Measurements from ENCODE around the gene NTNG1. TPM values are rescaled to one million over a fixed set of nuclear protein-coding genes. Genes with fewer than 3 reads are reported as not detected.

Gene NTNG1
- total RNA-seq, 1 donor from 2014 or later, result 0.79 TPM

GRCh38 chr1:107493111-107493716 is 352.4 kb downstream of the NTNG1 start:
- no peaks in the 10 kb centered on the region for H3K36me3 ChIP-seq
- no peak for DNase-seq (ENCODE audit: low spot score)
- Mint-ChIP-seq H3K36me3 (no peaks in the 10 kb centered on the region), H3K27ac (no peak overlapping the region), H3K4me1 (no peaks in the 10 kb centered on the region), H3K27me3 (ENCODE audit: insufficient read depth, low read depth) (peaks cover 8% of the 10 kb centered on the region), H3K4me3 (no peak overlapping the region), H3K9me3 (no peaks in the 10 kb centered on the region)
- H3K4me2 ChIP-seq, result no peak overlapping the region
- TF ChIP-seq EZH2phosphoT487 (IDR thresholded peaks at IDR 0.05) (no peak), CTCF (IDR thresholded peaks at IDR 0.05) (no peak), EZH2 (IDR thresholded peaks at IDR 0.05) (no peak)
- H3K27me3 ChIP-seq, result no peaks in the 10 kb centered on the region
- no peaks in the 10 kb centered on the region for H3K4me1 ChIP-seq
- no peaks in the 10 kb centered on the region for H4K20me1 ChIP-seq (ENCODE audit: low read depth)
- H3K4me3 ChIP-seq, result no peak overlapping the region
- H3F3A ChIP-seq (ENCODE audit: low read depth), result no peaks in the 10 kb centered on the region
- no peaks in the 10 kb centered on the region for H3K79me2 ChIP-seq (ENCODE audit: low read depth)
- H3K9me3 ChIP-seq (ENCODE audit: low read depth), result no peaks in the 10 kb centered on the region
- no peak overlapping the region for H3K27ac ChIP-seq
- no peak overlapping the region for H2AFZ ChIP-seq (replicated peaks)
- no peak overlapping the region for H3K9ac ChIP-seq

GRCh38 chr1:107494061-107494460 is 353.2 kb downstream of the NTNG1 start:
- H3K27me3 ChIP-seq, result no peaks in the 10 kb centered on the region
- H3K4me1 Mint-ChIP-seq, result no peaks in the 10 kb centered on the region
- H3K27ac Mint-ChIP-seq, result no peak overlapping the region

GRCh38 chr1:107496002-107496401 is 355.2 kb downstream of the NTNG1 start:
- TF ChIP-seq CTCF (IDR thresholded peaks at IDR 0.05) (no peak), EZH2 (IDR thresholded peaks at IDR 0.05) (no peak)
- Histone ChIP-seq H4K20me1 (ENCODE audit: low read depth) (no peaks in the 10 kb centered on the region), H3F3A (ENCODE audit: low read depth) (no peaks in the 10 kb centered on the region), H3K79me2 (ENCODE audit: low read depth) (no peaks in the 10 kb centered on the region), H3K27ac (no peak overlapping the region), H2AFZ (replicated peaks) (no peak overlapping the region), H3K9me3 (ENCODE audit: low read depth) (no peaks in the 10 kb centered on the region), H3K4me1 (no peaks in the 10 kb centered on the region), H3K9ac (no peak overlapping the region), H3K4me2 (no peak overlapping the region), H3K36me3 (no peaks in the 10 kb centered on the region), H3K4me3 (no peak overlapping the region), H3K27me3 (no peaks in the 10 kb centered on the region)
- Mint-ChIP-seq H3K36me3 (no peaks in the 10 kb centered on the region), H3K4me1 (no peaks in the 10 kb centered on the region), H3K27me3 (ENCODE audit: insufficient read depth, low read depth) (peaks cover 7% of the 10 kb centered on the region), H3K4me3 (no peak overlapping the region), H3K9me3 (no peaks in the 10 kb centered on the region), H3K27ac (no peak overlapping the region)
- no peak for DNase-seq (ENCODE audit: low spot score)

More at GRCh38 chr1:107494061-107494460, 353.2 kb downstream of the NTNG1 start:
- Histone ChIP-seq H3K79me2 (ENCODE audit: low read depth) (no peaks in the 10 kb centered on the region), H3K9me3 (ENCODE audit: low read depth) (no peaks in the 10 kb centered on the region), H3K4me3 (no peak overlapping the region), H3K4me2 (no peak overlapping the region), H3F3A (ENCODE audit: low read depth) (no peaks in the 10 kb centered on the region), H3K36me3 (no peaks in the 10 kb centered on the region), H2AFZ (replicated peaks) (no peak overlapping the region), H3K27ac (no peak overlapping the region), H4K20me1 (ENCODE audit: low read depth) (no peaks in the 10 kb centered on the region), H3K9ac (no peak overlapping the region), H3K4me1 (no peaks in the 10 kb centered on the region)
- H3K4me3 Mint-ChIP-seq, result no peak overlapping the region
- H3K36me3 Mint-ChIP-seq, result no peaks in the 10 kb centered on the region
- DNase-seq (ENCODE audit: low spot score), result no peak
- TF ChIP-seq EZH2 (IDR thresholded peaks at IDR 0.05) (no peak), EZH2phosphoT487 (IDR thresholded peaks at IDR 0.05) (no peak), CTCF (IDR thresholded peaks at IDR 0.05) (no peak)
- H3K9me3 Mint-ChIP-seq, result no peaks in the 10 kb centered on the region
- peaks cover 8% of the 10 kb centered on the region for H3K27me3 Mint-ChIP-seq (ENCODE audit: insufficient read depth, low read depth)

Measured in neural progenitor cell (in vitro differentiated cells).